ENCODE measurements around the gene ARL15.

- TF ChIP-seq, protein P1, sequence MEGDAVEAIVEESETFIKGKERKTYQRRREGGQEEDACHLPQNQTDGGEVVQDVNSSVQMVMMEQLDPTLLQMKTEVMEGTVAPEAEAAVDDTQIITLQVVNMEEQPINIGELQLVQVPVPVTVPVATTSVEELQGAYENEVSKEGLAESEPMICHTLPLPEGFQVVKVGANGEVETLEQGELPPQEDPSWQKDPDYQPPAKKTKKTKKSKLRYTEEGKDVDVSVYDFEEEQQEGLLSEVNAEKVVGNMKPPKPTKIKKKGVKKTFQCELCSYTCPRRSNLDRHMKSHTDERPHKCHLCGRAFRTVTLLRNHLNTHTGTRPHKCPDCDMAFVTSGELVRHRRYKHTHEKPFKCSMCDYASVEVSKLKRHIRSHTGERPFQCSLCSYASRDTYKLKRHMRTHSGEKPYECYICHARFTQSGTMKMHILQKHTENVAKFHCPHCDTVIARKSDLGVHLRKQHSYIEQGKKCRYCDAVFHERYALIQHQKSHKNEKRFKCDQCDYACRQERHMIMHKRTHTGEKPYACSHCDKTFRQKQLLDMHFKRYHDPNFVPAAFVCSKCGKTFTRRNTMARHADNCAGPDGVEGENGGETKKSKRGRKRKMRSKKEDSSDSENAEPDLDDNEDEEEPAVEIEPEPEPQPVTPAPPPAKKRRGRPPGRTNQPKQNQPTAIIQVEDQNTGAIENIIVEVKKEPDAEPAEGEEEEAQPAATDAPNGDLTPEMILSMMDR (IDR thresholded peaks at IDR 0.05), result no peak
- no peak for TF ChIP-seq POLR2A (IDR thresholded peaks at IDR 0.05)
Observed at GRCh38 chr5:54259981-54260380, 50.4 kb downstream of the ARL15 start.
